DOHH2 (cell line): Measurements from ENCODE around the gene PDE4DIP.
"Not testable (repeated sequence)": the region's sequence is repeated elsewhere in the genome, so short reads cannot be mapped to it uniquely, and the experiment has no call there.

Source experiments
- H3F3A ChIP-seq: fragments of 200-600 bp; sonication (generic), shearing (Covaris generic); 2 replicates; pipeline ENCODE4 v1.6.0; 2016; ENCODE audit warnings: antibody characterized with exemption, mild to moderate bottlenecking; ENCODE audit not compliant: control insufficient read depth, insufficient read depth
- H3K27ac ChIP-seq: fragments of 200-600 bp; sonication (generic); 2 replicates; pipeline ENCODE4 v1.5.1; 2014; ENCODE audit warnings: low read depth, mild to moderate bottlenecking, low read length, moderate library complexity
- H3K27me3 ChIP-seq: fragments of 200-600 bp; sonication (generic); 2 replicates; pipeline ENCODE4 v1.6.1; 2014; ENCODE audit warnings: mild to moderate bottlenecking, low read length, mixed read lengths; ENCODE audit not compliant: control insufficient read depth
- H3K36me3 ChIP-seq: fragments of 200-600 bp; sonication (generic); 2 replicates; pipeline ENCODE4 v1.6.1; 2014; ENCODE audit warnings: mild to moderate bottlenecking, low read length, moderate library complexity, mixed read lengths; ENCODE audit not compliant: control insufficient read depth
- H3K4me1 ChIP-seq: fragments of 200-600 bp; sonication (generic); 2 replicates; pipeline ENCODE4 v1.6.1; 2014; ENCODE audit warnings: mild to moderate bottlenecking, low read length, mixed read lengths; ENCODE audit not compliant: control insufficient read depth
- H3K4me2 ChIP-seq: fragments of 200-600 bp; sonication (generic); 2 replicates; pipeline ENCODE4 v1.6.0; 2014; ENCODE audit warnings: mild to moderate bottlenecking, low read length, moderate library complexity
- H3K4me3 ChIP-seq: fragments of 200-600 bp; sonication (generic); 2 replicates; pipeline ENCODE4 v1.5.1; 2014; ENCODE audit warnings: mild to moderate bottlenecking, low read length, mixed read lengths
- H3K79me2 ChIP-seq: fragments of 200-600 bp; sonication (generic); 2 replicates; pipeline ENCODE4 v1.6.1; 2014; ENCODE audit warnings: mild to moderate bottlenecking, low read length, mixed read lengths; ENCODE audit not compliant: control insufficient read depth
- H3K9me2 ChIP-seq: fragments of 200-600 bp; sonication (generic); replicated peaks from 2 replicates; pipeline ENCODE4 v1.6.1; 2014; ENCODE audit warnings: mild to moderate bottlenecking, low read length, mixed read lengths; ENCODE audit not compliant: control insufficient read depth
- H3K9me3 ChIP-seq: fragments of 200-600 bp; sonication (generic); 2 replicates; pipeline ENCODE4 v1.6.1; 2014; ENCODE audit warnings: antibody characterized with exemption, low read length, mixed read lengths; ENCODE audit not compliant: control insufficient read depth, insufficient read depth
- H4K20me1 ChIP-seq: fragments of 200-600 bp; sonication (generic); 2 replicates; pipeline ENCODE4 v1.6.0; 2014; ENCODE audit warnings: low read depth, mild to moderate bottlenecking, antibody characterized with exemption, low read length, moderate library complexity; ENCODE audit not compliant: control insufficient read depth, insufficient read depth

PDE4DIP gene

DNA sequence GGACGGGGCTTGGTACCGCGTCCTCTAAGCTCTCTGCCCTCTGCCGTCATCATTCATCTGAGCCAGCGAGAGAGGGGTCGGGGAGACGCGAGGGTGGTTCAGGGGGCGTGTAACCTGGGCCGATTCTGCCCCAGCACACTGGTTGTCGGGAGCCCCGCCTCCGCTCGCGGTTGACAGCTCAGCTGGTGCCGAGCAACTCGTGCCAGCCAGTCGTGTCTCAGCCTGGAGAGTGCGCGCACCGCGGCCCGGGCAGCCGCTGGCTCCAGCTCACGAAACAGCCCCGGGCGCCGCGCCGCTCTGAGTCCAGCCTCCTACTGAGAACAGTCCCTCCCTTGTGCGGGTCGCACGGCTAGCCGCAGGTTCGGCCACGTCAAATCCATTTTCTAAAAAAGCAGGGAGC, at the start of gene PDE4DIP:
Gene PDE4DIP, plus strand, starts transcription at position 209 of the 400 bp plus-strand sequence. CDS start 347 bp downstream, outside the sequence.
- not testable (repeated sequence) for H3K27me3 ChIP-seq, H3K27ac ChIP-seq, H3K9me2 ChIP-seq, H3K4me3 ChIP-seq, H3K4me1 ChIP-seq, H3K36me3 ChIP-seq, H3K4me2 ChIP-seq, H3F3A ChIP-seq, H3K9me3 ChIP-seq, H3K79me2 ChIP-seq, H4K20me1 ChIP-seq

DNA sequence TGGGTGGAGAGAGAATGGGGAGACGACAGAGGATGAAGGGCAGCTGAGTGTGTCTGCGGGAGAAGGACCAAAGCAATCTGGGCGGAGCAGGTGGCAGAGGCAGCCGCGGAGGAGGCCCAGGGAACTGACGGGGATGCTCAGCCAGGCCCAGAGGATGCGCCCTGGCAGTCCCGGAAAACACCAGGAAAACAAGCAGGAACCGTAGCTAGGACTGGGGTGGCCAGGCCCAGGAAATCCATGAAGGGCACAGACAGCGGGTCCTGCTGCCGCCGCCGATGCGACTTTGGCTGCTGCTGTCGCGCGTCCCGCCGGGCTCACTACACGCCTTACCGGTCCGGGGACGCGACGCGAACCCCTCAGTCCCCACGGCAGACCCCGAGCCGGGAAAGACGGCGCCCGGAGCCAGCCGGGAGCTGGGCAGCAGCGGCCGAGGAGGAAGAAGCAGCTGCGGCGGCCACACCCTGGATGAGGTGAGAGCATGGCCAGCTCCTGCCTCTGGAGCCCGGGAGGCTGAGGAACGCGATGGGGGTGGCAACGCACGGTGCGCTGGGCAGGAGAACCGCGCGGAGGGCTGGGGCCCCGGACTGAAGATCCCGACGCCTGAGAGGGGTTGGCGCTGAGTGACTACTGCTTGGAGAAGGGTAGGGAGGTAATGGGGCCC, 35.8 kb upstream of the PDE4DIP start:
- H3K27me3 ChIP-seq, H3K4me3 ChIP-seq, H3K79me2 ChIP-seq, H3K4me2 ChIP-seq, H4K20me1 ChIP-seq, H3F3A ChIP-seq, H3K27ac ChIP-seq, H3K36me3 ChIP-seq, H3K4me1 ChIP-seq, H3K9me2 ChIP-seq, H3K9me3 ChIP-seq: not testable (repeated sequence)

- not testable (repeated sequence) for H3K4me3 ChIP-seq, H3K79me2 ChIP-seq, H3K27ac ChIP-seq, H3K4me2 ChIP-seq, H3K4me1 ChIP-seq, H3K27me3 ChIP-seq, H3K36me3 ChIP-seq, H4K20me1 ChIP-seq, H3F3A ChIP-seq, H3K9me3 ChIP-seq, H3K9me2 ChIP-seq
Observed at GRCh38 chr1:148808929-148809283, 35.3 kb upstream of the PDE4DIP start.

DNA sequence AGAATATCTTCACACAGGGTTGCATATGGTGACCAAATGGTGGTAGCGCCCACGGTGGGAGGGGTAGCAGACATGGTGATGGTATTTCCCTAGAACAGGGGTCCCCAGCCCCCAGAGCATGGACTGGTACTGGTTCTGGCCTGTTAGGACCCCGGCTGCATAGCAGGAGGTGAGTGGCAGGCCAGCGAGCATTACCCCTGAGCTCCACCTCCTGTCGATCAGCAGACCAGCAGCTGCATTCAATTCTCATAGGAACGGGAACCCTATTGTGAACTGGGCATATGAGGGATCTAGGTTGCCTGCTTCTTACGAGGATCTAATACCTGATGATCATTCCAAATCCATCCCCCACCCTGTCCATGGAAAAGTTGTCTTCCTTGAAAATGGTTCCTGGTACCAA, 22.0 kb upstream of the PDE4DIP start:
- not testable (repeated sequence) for H3K9me3 ChIP-seq, H3K36me3 ChIP-seq, H3K27me3 ChIP-seq, H3K27ac ChIP-seq, H3K4me2 ChIP-seq, H3K4me1 ChIP-seq, H3F3A ChIP-seq, H3K9me2 ChIP-seq, H3K79me2 ChIP-seq, H4K20me1 ChIP-seq, H3K4me3 ChIP-seq

DNA sequence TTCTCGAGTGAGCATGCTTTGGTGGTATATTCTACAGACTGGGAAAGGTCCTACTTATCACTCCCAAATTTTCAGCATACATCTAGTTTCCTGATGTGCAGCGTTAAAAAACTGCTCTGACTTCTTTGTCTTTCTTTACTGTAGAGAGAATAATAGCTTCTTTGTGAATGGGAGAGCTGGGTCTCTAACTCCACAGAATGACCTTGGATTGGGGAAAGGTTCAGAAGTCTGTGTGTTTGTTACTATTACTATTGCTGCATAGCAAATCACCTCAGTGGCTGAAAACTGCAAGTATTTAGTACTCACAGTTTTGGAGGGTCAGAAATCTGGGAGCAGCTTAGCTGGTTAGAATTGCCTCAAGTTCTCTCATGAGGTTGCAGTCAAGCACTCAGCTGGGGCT, 20.4 kb upstream of the PDE4DIP start:
- H3K9me3 ChIP-seq, H3K27me3 ChIP-seq, H3F3A ChIP-seq, H3K79me2 ChIP-seq, H3K4me2 ChIP-seq, H3K27ac ChIP-seq, H3K9me2 ChIP-seq, H4K20me1 ChIP-seq, H3K4me3 ChIP-seq, H3K4me1 ChIP-seq, H3K36me3 ChIP-seq: not testable (repeated sequence)

DNA sequence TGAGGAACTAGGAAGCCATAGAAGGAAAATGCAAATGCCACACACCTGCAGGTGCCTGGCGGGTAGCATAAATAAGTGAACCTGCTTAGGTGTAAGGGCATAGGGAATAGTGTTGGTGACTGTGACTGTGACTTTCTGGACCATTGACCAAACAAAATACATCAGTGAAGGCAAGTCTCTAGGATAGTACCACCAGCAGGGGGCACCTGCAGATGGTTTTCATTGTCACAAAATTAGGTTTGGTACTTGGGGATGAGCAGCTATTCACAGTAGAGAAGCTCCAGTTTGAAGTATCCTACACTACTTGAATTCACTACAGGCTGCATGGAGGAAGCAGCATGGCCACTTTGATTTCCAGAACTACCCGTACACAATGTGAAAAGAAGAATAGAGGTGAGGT, 19.2 kb upstream of the PDE4DIP start:
- not testable (repeated sequence) for H3K27ac ChIP-seq, H3K79me2 ChIP-seq, H3K4me3 ChIP-seq, H3K9me3 ChIP-seq, H3K27me3 ChIP-seq, H3K4me2 ChIP-seq, H3K36me3 ChIP-seq, H3K9me2 ChIP-seq, H3F3A ChIP-seq, H4K20me1 ChIP-seq, H3K4me1 ChIP-seq

DNA sequence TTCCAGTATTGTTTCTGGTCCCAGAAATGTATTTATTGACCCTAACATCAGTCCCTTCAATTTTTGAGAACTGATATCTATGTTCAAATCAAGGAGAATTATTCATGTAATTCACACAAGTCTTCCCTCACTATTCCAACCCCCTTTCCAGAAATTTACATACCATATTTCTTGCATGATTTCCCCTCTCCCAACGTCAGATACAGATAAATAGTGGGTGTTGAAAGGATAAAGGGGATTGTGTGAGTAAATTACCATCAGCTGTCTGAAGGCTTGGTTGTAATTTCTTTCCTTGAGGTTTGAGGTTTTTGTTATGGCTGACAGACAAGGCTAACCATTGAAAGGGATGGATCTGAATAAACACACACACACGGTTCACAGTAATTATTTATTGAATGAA, 15.7 kb upstream of the PDE4DIP start:
- not testable (repeated sequence) for H3K9me2 ChIP-seq, H3K79me2 ChIP-seq, H3F3A ChIP-seq, H4K20me1 ChIP-seq, H3K4me1 ChIP-seq, H3K27ac ChIP-seq, H3K4me3 ChIP-seq, H3K4me2 ChIP-seq, H3K9me3 ChIP-seq, H3K27me3 ChIP-seq, H3K36me3 ChIP-seq

GRCh38 chr1:148828962-148829361, 15.3 kb upstream of the PDE4DIP start:
- H3K9me2 ChIP-seq, H3K4me1 ChIP-seq: not testable (repeated sequence)

More at GRCh38 chr1:148828962-148829361, 15.3 kb upstream of the PDE4DIP start:
- H3K79me2 ChIP-seq, H3K4me2 ChIP-seq, H3K27ac ChIP-seq, H4K20me1 ChIP-seq, H3F3A ChIP-seq, H3K9me3 ChIP-seq, H3K27me3 ChIP-seq, H3K4me3 ChIP-seq, H3K36me3 ChIP-seq: not testable (repeated sequence)
